HEK293 (cell line): ENCODE measurements around the gene C12orf42.

Experiments used
- CTCF ChIA-PET: fragments of 350-600 bp; formaldehyde crosslinking; extraction: SDS; loops from one replicate; lab custom pipeline; 2021; ENCODE audit warnings: antibody characterized with exemption; lab: Yijun Ruan, JAX
- POLR2A ChIA-PET: fragments of 300-600 bp; formaldehyde crosslinking; extraction: SDS; loops from one replicate; lab custom pipeline; 2020; ENCODE audit warnings: antibody characterized with exemption, inconsistent platforms; lab: Yijun Ruan, JAX
- H3K27ac ChIP-seq: fragments of 200-500 bp; sonication (Bioruptor generic); 2 replicates; pipeline ENCODE4 v1.5.1; 2014; ENCODE audit warnings: low read depth, low read length, control low read depth, inconsistent platforms; ENCODE audit errors: extremely low read depth
- H3K36me3 ChIP-seq, 2 experiments: fragments of 200-500 bp in 1 of 2; sonication (Bioruptor generic) in 1 of 2; 1 replicate in 1 of 2; 2 replicates in 1 of 2; pipeline ENCODE4 v1.5.1; 2014 to 2017; ENCODE audit warnings: inconsistent platforms in 2 of 2, low read length in 2 of 2; ENCODE audit not compliant: control insufficient read depth in 2 of 2, insufficient read depth in 1 of 2
- H3K4me1 ChIP-seq: fragments of 200-500 bp; sonication (Bioruptor generic); 2 replicates; pipeline ENCODE4 v1.5.1; 2014; ENCODE audit warnings: mild to moderate bottlenecking, low read length, inconsistent platforms; ENCODE audit not compliant: control insufficient read depth, insufficient read depth
- H3K4me3 ChIP-seq: 2 replicates; pipeline ENCODE4 v1.5.1; 2011; ENCODE audit warnings: low read depth, mild to moderate bottlenecking, control low read depth, low read length, moderate library complexity
- H3K9me3 ChIP-seq: fragments of 200-500 bp; sonication (Bioruptor generic); 2 replicates; pipeline ENCODE4 v1.5.1; 2014; ENCODE audit warnings: low read depth, low read length, inconsistent platforms; ENCODE audit not compliant: control insufficient read depth, insufficient read depth
- GLI4 ChIP-seq: fragments of 450-650 bp; formaldehyde crosslinking; IDR thresholded peaks from 2 replicates; pipeline ENCODE4 v1.5.1; 2016; ENCODE audit warnings: missing biosample characterization, missing genetic modification characterization
- KLF7 ChIP-seq: fragments of 450-650 bp; formaldehyde crosslinking; IDR thresholded peaks from 2 replicates; pipeline ENCODE4 v1.5.1; 2016; ENCODE audit warnings: missing biosample characterization, missing genetic modification characterization, borderline replicate concordance
- OSR2 ChIP-seq: fragments of 450-650 bp; formaldehyde crosslinking; IDR thresholded peaks from 2 replicates; pipeline ENCODE4 v1.5.1; 2016; ENCODE audit warnings: missing biosample characterization, missing genetic modification characterization
- PRDM1 ChIP-seq: fragments of 450-650 bp; formaldehyde crosslinking; IDR thresholded peaks from 2 replicates; pipeline ENCODE4; 2016; ENCODE audit warnings: missing biosample characterization, missing genetic modification characterization
- ZBTB1 ChIP-seq: fragments of 450-650 bp; formaldehyde crosslinking; IDR thresholded peaks from 2 replicates; pipeline ENCODE4 v1.5.1; 2016; ENCODE audit warnings: missing biosample characterization, missing genetic modification characterization
- ZEB2 ChIP-seq: fragments of 450-650 bp; formaldehyde crosslinking; IDR thresholded peaks from 2 replicates; pipeline ENCODE4 v1.5.1; 2016; ENCODE audit warnings: missing biosample characterization, missing genetic modification characterization
- ZFP3 ChIP-seq: fragments of 450-650 bp; formaldehyde crosslinking; IDR thresholded peaks from 2 replicates; pipeline ENCODE4 v1.5.1; 2016; ENCODE audit warnings: low read depth, missing biosample characterization, missing genetic modification characterization
- ZNF121 ChIP-seq: fragments of 450-650 bp; formaldehyde crosslinking; IDR thresholded peaks from 2 replicates; pipeline ENCODE4 v1.5.1; 2016; ENCODE audit warnings: missing biosample characterization, missing genetic modification characterization
- ZNF202 ChIP-seq: fragments of 450-650 bp; formaldehyde crosslinking; IDR thresholded peaks from 2 replicates; pipeline ENCODE4 v1.5.1; 2016; ENCODE audit warnings: missing biosample characterization, missing genetic modification characterization, borderline replicate concordance
- ZNF223 ChIP-seq: fragments of 450-650 bp; formaldehyde crosslinking; IDR thresholded peaks from 2 replicates; pipeline ENCODE4 v1.5.1; 2016; ENCODE audit warnings: missing biosample characterization, missing genetic modification characterization
- ZNF248 ChIP-seq: fragments of 450-650 bp; formaldehyde crosslinking; IDR thresholded peaks from 2 replicates; pipeline ENCODE4 v1.5.1; 2017; ENCODE audit warnings: missing biosample characterization, missing genetic modification characterization
- ZNF302 ChIP-seq: fragments of 450-650 bp; formaldehyde crosslinking; IDR thresholded peaks from 2 replicates; pipeline ENCODE4 v1.5.1; 2016; ENCODE audit warnings: missing biosample characterization, missing genetic modification characterization, low read depth
- ZNF354C ChIP-seq: fragments of 450-650 bp; formaldehyde crosslinking; IDR thresholded peaks from 2 replicates; pipeline ENCODE4 v1.5.1; 2016; ENCODE audit warnings: missing biosample characterization, missing genetic modification characterization, low read depth, borderline replicate concordance
- ZNF426 ChIP-seq: fragments of 450-650 bp; formaldehyde crosslinking; IDR thresholded peaks from 2 replicates; pipeline ENCODE4 v1.5.1; 2017; ENCODE audit warnings: missing biosample characterization, missing genetic modification characterization, mild to moderate bottlenecking, inconsistent platforms, moderate library complexity
- ZNF549 ChIP-seq: fragments of 450-650 bp; IDR thresholded peaks from 2 replicates; pipeline ENCODE4 v1.5.1; 2018; ENCODE audit warnings: missing biosample characterization, missing genetic modification characterization, mild to moderate bottlenecking, inconsistent platforms, moderate library complexity
- ZNF560 ChIP-seq: fragments of 450-650 bp; formaldehyde crosslinking; IDR thresholded peaks from 2 replicates; pipeline ENCODE4 v1.5.1; 2017; ENCODE audit warnings: missing biosample characterization, missing genetic modification characterization, borderline replicate concordance
- ZNF596 ChIP-seq: fragments of 450-650 bp; IDR thresholded peaks from 2 replicates; pipeline ENCODE4 v1.5.0; 2018; ENCODE audit warnings: missing biosample characterization, mild to moderate bottlenecking, missing genetic modification characterization, moderate library complexity
- ZNF660 ChIP-seq: fragments of 450-650 bp; IDR thresholded peaks from 2 replicates; pipeline ENCODE4 v1.5.1; 2018; ENCODE audit warnings: missing biosample characterization, mild to moderate bottlenecking, missing genetic modification characterization
- ZNF701 ChIP-seq: fragments of 450-650 bp; formaldehyde crosslinking; IDR thresholded peaks from 2 replicates; pipeline ENCODE4 v1.5.1; 2016; ENCODE audit warnings: missing biosample characterization, missing genetic modification characterization
- ZNF747 ChIP-seq: fragments of 450-650 bp; formaldehyde crosslinking; IDR thresholded peaks from 2 replicates; pipeline ENCODE4 v1.5.1; 2016; ENCODE audit warnings: missing biosample characterization, missing genetic modification characterization
- ZNF777 ChIP-seq: fragments of 450-650 bp; formaldehyde crosslinking; IDR thresholded peaks from 2 replicates; pipeline ENCODE4 v1.5.1; 2017; ENCODE audit warnings: missing biosample characterization, missing genetic modification characterization, borderline replicate concordance
- ZSCAN23 ChIP-seq: fragments of 450-650 bp; formaldehyde crosslinking; IDR thresholded peaks from 2 replicates; pipeline ENCODE4 v1.5.1; 2016; ENCODE audit warnings: missing biosample characterization, missing genetic modification characterization
- TF ChIP-seq, protein P1 (sequence below): fragments of 450-650 bp; formaldehyde crosslinking; IDR thresholded peaks from 2 replicates; pipeline ENCODE4 v1.5.1; 2016; ENCODE audit warnings: missing biosample characterization, missing genetic modification characterization
- TF ChIP-seq, protein P2 (sequence below): fragments of 450-650 bp; formaldehyde crosslinking; IDR thresholded peaks from 2 replicates; pipeline ENCODE4 v1.5.1; 2017; ENCODE audit warnings: missing biosample characterization, mild to moderate bottlenecking, missing genetic modification characterization, moderate library complexity
- TF ChIP-seq, protein P3 (sequence below): fragments of 450-650 bp; formaldehyde crosslinking; IDR thresholded peaks from 2 replicates; pipeline ENCODE4 v1.5.1; 2016; ENCODE audit warnings: missing biosample characterization, missing genetic modification characterization

Gene C12orf42

DNA sequence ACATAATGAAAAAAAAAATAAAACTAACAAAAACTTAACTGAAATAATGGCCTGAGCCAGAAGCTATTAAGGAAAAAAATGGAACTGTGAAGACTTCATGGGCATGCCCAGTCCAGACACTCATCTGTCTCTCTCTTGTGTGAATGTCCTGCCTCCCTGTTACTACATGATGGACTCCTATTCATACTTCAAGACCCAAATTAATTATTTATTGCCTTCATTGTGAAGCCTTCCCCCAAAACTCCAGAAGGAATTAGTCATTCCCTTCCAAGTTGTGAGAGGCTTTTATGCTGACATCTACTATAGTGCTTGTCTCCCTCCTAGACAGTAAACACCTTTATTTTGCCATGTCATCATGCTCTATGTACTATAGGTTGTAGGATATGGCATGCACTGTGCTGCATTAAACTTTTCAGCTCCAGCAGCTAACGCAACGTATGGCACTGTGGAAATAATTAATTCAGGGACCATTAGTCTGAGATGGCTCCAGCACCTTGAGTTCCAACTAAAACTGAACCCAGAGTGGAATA lies 25.0 kb upstream of the C12orf42 start:
- ChIA-PET POLR2A (no interaction called here), CTCF (no interaction called here)
- Histone ChIP-seq H3K4me3 (no peak overlapping the region), H3K36me3 (no peaks in the 10 kb centered on the region), H3K9me3 (no peaks in the 10 kb centered on the region), H3K27ac (no peak overlapping the region), H3K4me1 (no peaks in the 10 kb centered on the region)
- TF ChIP-seq ZFP3 (tag by site-specific recombination) (0 out of 2 replicates have a peak, but pooled peaks have one; percentile 29), ZNF549 (tag by site-specific recombination) (no peak)

DNA sequence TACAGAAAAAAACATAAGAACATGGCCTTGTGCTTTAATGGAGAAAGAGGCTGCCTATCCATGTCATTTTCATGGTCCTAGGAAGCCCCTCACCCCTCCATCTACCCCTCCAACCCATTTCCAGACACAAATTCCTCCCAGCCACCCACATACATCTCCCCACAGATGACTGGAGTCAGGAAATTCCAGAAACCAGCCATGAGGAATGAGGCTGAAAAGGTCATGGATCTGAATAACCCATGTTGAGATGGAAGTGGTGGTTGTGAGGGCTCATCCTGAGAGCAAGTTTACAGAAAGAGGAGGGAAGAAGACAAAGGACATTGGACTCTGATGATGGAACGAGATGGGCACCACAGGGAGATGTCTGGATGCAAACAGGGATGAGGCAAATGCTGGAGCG lies 23.9 kb upstream of the C12orf42 start:
- H3K36me3 ChIP-seq: no peaks in the 10 kb centered on the region
- CTCF ChIA-PET: no interaction called here
- no peak overlapping the region for H3K27ac ChIP-seq
- POLR2A ChIA-PET: no interaction called here
- no peaks in the 10 kb centered on the region for H3K9me3 ChIP-seq
- H3K4me3 ChIP-seq: no peak overlapping the region
- H3K4me1 ChIP-seq: no peaks in the 10 kb centered on the region
- TF ChIP-seq ZNF777 (no peak), ZNF248 (tag by site-specific recombination) (no peak), KLF7 (tag by site-specific recombination) (no peak), ZNF747 (no peak), ZNF354C (tag by site-specific recombination) (no peak), ZNF223 (no peak), ZEB2 (no peak), ZNF426 (tag by site-specific recombination) (no peak), OSR2 (tag by site-specific recombination) (no peak), ZNF701 (tag by site-specific recombination) (no peak), ZSCAN23 (tag by site-specific recombination) (no peak), ZNF202 (no peak)
- TF ChIP-seq, protein P1, sequence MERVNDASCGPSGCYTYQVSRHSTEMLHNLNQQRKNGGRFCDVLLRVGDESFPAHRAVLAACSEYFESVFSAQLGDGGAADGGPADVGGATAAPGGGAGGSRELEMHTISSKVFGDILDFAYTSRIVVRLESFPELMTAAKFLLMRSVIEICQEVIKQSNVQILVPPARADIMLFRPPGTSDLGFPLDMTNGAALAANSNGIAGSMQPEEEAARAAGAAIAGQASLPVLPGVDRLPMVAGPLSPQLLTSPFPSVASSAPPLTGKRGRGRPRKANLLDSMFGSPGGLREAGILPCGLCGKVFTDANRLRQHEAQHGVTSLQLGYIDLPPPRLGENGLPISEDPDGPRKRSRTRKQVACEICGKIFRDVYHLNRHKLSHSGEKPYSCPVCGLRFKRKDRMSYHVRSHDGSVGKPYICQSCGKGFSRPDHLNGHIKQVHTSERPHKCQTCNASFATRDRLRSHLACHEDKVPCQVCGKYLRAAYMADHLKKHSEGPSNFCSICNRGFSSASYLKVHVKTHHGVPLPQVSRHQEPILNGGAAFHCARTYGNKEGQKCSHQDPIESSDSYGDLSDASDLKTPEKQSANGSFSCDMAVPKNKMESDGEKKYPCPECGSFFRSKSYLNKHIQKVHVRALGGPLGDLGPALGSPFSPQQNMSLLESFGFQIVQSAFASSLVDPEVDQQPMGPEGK (tag by site-specific recombination): no peak
- TF ChIP-seq, protein P2, sequence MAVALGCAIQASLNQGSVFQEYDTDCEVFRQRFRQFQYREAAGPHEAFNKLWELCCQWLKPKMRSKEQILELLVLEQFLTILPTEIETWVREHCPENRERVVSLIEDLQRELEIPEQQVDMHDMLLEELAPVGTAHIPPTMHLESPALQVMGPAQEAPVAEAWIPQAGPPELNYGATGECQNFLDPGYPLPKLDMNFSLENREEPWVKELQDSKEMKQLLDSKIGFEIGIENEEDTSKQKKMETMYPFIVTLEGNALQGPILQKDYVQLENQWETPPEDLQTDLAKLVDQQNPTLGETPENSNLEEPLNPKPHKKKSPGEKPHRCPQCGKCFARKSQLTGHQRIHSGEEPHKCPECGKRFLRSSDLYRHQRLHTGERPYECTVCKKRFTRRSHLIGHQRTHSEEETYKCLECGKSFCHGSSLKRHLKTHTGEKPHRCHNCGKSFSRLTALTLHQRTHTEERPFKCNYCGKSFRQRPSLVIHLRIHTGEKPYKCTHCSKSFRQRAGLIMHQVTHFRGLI (tag by site-specific recombination): no peak
- TF ChIP-seq, all 188 proteins: peak for 0

DNA sequence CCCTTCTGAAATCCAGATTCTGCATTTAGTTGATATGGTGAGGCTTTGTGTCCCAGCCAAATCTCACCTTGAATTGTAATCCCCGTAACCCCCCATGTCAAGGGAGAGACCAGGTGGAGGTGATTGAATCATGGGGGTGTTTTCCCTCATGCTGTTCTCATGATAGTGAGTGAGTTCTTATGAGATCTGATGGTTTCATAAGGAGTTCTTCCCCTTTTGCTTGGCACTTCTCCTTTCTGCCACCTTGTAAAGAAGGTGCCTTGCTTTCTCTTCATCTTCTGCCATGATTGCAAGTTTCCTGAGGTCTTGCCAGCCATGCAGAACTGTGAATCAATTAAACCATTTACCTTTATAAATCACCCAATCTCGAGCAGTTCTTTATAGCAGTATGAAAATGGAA lies 23.1 kb upstream of the C12orf42 start:
- no peak overlapping the region for H3K27ac ChIP-seq
- H3K4me1 ChIP-seq: no peaks in the 10 kb centered on the region
- TF ChIP-seq ZBTB1 (tag by site-specific recombination): no peak
- TF ChIP-seq PRDM1 (tag by site-specific recombination): no peak
- no peak for TF ChIP-seq GLI4
- TF ChIP-seq ZNF302: no peak
- TF ChIP-seq, protein P3, sequence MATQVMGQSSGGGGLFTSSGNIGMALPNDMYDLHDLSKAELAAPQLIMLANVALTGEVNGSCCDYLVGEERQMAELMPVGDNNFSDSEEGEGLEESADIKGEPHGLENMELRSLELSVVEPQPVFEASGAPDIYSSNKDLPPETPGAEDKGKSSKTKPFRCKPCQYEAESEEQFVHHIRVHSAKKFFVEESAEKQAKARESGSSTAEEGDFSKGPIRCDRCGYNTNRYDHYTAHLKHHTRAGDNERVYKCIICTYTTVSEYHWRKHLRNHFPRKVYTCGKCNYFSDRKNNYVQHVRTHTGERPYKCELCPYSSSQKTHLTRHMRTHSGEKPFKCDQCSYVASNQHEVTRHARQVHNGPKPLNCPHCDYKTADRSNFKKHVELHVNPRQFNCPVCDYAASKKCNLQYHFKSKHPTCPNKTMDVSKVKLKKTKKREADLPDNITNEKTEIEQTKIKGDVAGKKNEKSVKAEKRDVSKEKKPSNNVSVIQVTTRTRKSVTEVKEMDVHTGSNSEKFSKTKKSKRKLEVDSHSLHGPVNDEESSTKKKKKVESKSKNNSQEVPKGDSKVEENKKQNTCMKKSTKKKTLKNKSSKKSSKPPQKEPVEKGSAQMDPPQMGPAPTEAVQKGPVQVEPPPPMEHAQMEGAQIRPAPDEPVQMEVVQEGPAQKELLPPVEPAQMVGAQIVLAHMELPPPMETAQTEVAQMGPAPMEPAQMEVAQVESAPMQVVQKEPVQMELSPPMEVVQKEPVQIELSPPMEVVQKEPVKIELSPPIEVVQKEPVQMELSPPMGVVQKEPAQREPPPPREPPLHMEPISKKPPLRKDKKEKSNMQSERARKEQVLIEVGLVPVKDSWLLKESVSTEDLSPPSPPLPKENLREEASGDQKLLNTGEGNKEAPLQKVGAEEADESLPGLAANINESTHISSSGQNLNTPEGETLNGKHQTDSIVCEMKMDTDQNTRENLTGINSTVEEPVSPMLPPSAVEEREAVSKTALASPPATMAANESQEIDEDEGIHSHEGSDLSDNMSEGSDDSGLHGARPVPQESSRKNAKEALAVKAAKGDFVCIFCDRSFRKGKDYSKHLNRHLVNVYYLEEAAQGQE (tag by site-specific recombination): no peak
- no peak for TF ChIP-seq ZNF660 (tag by site-specific recombination)
- no peak for TF ChIP-seq ZNF560 (tag by site-specific recombination)
- no peak for TF ChIP-seq ZNF596 (tag by site-specific recombination)
- TF ChIP-seq ZFP3 (tag by site-specific recombination): no peak
- TF ChIP-seq ZNF121 (tag by site-specific recombination): no peak
- no peaks in the 10 kb centered on the region for H3K36me3 ChIP-seq
- no peaks in the 10 kb centered on the region for H3K9me3 ChIP-seq
- ChIA-PET POLR2A (no interaction called here), CTCF (no interaction called here)
- H3K4me3 ChIP-seq: no peak overlapping the region
